GM12872 (cell line): ENCODE data around the gene AGPAT4.

Source experiments
- CTCF ChIP-seq: IDR thresholded peaks from 3 replicates; pipeline ENCODE4 v1.5.1; 2011; ENCODE audit warnings: low read depth, mild to moderate bottlenecking, low read length, moderate library complexity; ENCODE audit not compliant: insufficient read depth

AGPAT4 gene

GRCh38 chr6:161169696-161170095 is 104.2 kb downstream of the AGPAT4 start:
- TF ChIP-seq CTCF: no peak

DNA sequence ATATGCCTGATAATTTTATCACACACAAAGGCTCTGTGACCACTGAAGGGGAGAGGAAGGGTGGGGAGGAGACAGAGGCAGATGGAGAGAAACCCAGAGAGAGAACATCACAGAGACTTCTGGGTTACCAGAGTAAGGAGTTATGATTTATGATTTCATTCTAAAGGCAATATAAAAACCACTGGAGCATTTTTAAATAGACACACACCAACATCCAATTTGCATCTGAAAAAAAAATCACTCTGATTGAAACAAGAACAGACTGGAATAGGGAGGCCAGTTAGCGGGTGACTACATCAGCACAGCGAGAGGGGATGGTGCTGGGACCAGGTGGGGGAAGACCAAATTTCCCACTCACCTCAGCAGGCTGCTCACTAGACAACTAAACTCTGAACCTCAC is 104.8 kb downstream of the AGPAT4 start:
- TF ChIP-seq CTCF: no peak

DNA sequence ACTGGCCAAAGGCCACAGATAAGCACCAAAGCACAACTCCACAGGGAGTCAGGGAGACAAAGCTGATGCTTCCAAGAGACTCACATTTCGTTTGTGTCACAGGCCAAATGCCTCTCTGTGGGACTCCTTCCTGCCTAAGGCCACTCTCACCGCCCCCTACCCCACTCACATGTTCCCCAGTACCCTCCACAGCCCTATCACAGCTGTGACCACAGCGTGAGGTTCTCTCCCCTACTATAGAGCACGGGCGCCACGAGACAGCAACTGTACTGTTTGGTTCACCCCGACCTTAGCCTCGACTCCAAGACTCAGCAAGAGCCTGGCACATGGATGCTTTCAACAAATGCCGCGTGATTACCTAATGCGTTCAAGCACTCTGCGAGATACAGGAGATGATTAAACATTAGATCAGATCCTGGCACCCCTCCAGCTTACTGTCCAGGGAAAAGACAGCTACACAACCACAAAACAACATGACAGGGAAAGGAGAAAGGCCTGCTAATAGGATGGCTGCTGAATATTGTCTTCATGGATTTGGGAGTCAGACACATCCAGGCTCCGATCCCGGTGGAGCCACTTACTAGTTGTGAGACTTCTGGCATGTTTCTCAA is 105.5 kb downstream of the AGPAT4 start:
- TF ChIP-seq CTCF: no peak

DNA sequence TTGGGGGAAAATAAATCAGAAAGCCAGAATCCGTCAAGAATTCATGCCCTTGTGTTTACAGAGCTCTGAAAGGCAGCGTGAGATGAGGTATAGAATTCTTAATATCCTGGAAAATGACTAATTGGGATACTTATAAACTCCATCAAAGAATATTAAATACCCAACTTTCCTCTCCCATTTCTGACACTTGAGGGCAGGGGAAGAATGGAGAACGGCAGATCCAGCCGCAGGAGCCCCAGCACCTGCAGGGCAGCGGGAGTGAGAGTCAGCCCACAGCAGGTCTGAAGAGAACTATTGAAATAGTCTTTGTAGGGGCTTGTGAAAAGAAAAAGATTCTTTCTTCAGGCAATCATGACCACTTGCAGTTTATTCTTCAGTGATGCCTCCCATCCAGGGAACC is 107.2 kb downstream of the AGPAT4 start:
- no peak for TF ChIP-seq CTCF

DNA sequence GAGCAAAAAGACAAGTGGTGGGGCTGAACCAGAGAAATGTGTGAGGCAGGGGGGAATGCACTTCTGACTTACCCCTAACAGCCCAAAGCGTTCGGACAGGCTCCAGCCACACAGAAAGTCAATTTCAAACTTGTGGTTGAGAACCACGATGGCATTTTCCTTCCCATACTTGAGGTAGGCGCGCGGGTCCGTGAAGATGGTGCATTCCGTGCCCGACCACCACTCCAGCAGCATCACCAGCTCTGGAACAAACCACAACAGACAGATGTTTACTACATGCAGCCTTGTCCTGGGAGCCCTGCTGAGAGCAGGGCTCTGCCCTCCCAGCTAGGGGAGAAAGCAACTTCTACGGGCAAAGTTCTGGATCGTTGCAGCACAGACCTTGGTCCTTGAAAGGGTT is 107.7 kb downstream of the AGPAT4 start:
- no peak for TF ChIP-seq CTCF

- TF ChIP-seq CTCF: no peak
Measured at GRCh38 chr6:161164182-161164625, 109.7 kb downstream of the AGPAT4 start.

DNA sequence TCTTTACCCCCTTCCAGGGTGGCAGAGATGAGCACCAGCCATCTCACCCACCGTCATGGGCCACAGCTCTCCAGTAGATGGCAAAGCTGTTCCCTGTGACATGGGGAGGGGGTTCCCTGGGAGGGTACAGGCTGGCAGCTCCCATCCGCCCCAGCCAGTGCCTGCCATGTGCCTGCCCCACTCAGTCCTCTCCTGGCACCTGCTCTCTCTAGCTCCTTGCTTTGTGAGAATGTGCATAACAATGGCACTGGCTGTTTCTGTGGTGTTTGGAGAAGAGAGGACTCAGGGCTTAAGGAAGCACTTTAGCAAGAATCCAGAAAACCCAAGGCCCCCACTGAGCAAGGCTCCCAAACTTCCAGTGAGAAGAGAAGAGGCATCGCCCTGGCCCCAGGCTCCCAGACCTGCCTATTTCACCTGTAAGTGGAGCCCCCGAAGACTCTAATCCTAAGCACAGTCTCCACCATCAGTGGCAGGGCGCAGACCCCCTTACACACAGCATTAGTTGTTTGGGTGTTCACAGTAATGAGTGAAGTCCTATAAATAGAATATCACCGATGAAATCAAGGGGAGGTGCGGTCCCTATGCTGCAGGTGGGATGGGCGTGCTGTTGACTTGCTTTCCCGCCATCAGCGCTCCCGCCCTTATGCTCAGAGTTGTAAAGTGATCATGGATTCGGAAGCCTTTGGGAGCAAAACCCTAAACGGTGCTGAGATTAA is 110.2 kb downstream of the AGPAT4 start:
- no peak for TF ChIP-seq CTCF
